Measurements from ENCODE around the gene CPLX3. TPM values are rescaled to one million over a fixed set of nuclear protein-coding genes. Genes with fewer than 3 reads are reported as not detected.

Gene CPLX3
- polyA plus RNA-seq, 1 donor = not detected

DNA sequence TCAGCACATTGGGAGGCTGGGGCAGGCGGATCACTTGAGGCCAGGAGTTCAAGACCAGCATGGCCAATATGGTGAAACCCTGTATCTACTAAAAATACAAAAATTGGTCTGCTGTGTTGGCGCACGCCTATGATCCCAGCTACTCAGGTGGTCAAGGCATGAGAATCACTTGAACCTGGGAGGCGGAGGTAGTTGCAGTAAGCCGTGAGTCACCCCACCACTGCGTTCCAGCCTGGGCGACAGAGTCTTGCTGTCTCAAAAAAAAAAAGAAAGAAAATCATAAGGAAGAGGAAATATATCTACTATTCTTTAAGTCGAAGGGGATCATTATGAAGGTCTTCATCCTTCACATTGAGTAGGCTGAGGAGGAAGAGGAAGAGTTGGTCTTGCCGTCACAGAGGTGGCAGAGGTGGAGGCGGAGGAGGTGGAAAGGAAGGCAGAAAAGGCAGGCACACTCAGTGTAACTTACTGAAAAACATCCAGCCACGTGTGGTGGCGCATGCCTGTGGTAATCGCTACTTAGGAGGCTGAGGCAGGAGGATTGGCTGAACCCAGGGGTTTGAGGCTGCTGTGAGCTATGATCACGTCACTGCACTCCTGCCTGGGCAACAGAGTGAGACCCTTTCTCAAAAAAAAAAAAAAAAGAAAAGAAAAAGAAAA, 30.3 kb upstream of the CPLX3 start:
- Histone ChIP-seq H3K4me3 (ENCODE audit: low read length) (no peak overlapping the region), H3K27ac (ENCODE audit: low read length) (no peak overlapping the region), H3K36me3 (ENCODE audit: control insufficient read depth, insufficient read depth, low read length) (peaks cover 44% of the 10 kb centered on the region), H3K9me3 (ENCODE audit: control insufficient read depth, low read depth, low read length) (no peaks in the 10 kb centered on the region), H3K4me1 (ENCODE audit: control insufficient read depth, insufficient read depth, low read length) (peaks cover 52% of the 10 kb centered on the region), H3K27me3 (ENCODE audit: control insufficient read depth, insufficient read depth, low read length) (no peaks in the 10 kb centered on the region)
- WGBS (ENCODE audit: insufficient coverage, low lambda C conversion rate) = 80% methylated on average over 2 of the region's 14 CpGs
- no peak for DNase-seq

GRCh38 chr15:74798388-74799254, 27.8 kb upstream of the CPLX3 start:
- H3K4me1 ChIP-seq (ENCODE audit: control insufficient read depth, insufficient read depth, low read length) = peaks cover 29% of the 10 kb centered on the region
- H3K9me3 ChIP-seq (ENCODE audit: control insufficient read depth, low read depth, low read length) = no peaks in the 10 kb centered on the region
- H3K36me3 ChIP-seq (ENCODE audit: control insufficient read depth, insufficient read depth, low read length) = peaks cover 59% of the 10 kb centered on the region
- peak in 1 of 2 donors; percentile 38 for DNase-seq
- no peaks in the 10 kb centered on the region for H3K27me3 ChIP-seq (ENCODE audit: control insufficient read depth, insufficient read depth, low read length)
- no peak overlapping the region for H3K27ac ChIP-seq (ENCODE audit: low read length)
- no peak overlapping the region for H3K4me3 ChIP-seq (ENCODE audit: low read length)
- WGBS (ENCODE audit: insufficient coverage, low lambda C conversion rate) = 100% methylated on average over 5 of the region's 25 CpGs

DNA sequence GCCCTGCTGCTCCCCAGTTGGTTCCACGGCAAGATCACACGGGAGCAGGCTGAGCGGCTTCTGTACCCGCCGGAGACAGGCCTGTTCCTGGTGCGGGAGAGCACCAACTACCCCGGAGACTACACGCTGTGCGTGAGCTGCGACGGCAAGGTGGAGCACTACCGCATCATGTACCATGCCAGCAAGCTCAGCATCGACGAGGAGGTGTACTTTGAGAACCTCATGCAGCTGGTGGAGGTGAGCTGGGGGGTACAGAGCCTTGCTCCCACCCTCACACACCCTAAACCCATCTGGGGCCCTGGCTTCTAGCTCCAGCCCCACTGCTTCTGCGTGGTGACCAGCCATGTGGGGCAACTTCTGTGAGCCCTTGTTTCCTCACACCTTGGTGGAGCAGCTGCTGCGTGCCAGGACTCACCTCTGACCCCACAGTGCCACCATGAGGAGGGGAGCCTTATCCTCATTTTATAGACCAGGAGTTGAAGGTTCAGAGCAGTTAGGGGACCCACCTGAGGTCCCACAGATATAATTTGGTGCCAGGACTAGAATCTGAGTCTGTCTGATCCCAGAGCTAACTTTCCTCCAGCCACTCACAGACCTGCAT, 27.1 kb upstream of the CPLX3 start:
- H3K27me3 ChIP-seq (ENCODE audit: control insufficient read depth, insufficient read depth, low read length) = no peaks in the 10 kb centered on the region
- WGBS (ENCODE audit: insufficient coverage, low lambda C conversion rate) = no CpG with 5 or more reads among the region's 16 CpGs
- peaks cover 29% of the 10 kb centered on the region for H3K4me1 ChIP-seq (ENCODE audit: control insufficient read depth, insufficient read depth, low read length)
- no peak overlapping the region for H3K27ac ChIP-seq (ENCODE audit: low read length)
- no peaks in the 10 kb centered on the region for H3K9me3 ChIP-seq (ENCODE audit: control insufficient read depth, low read depth, low read length)
- peaks cover 66% of the 10 kb centered on the region for H3K36me3 ChIP-seq (ENCODE audit: control insufficient read depth, insufficient read depth, low read length)
- H3K4me3 ChIP-seq (ENCODE audit: low read length) = no peak overlapping the region
- DNase-seq = no peak

- H3K27ac ChIP-seq (ENCODE audit: low read length) = no peak overlapping the region
- peak; percentile 81 to 88 for DNase-seq
- no peak overlapping the region for H3K4me3 ChIP-seq (ENCODE audit: low read length)
- no CpG with 5 or more reads among the region's 18 CpGs for WGBS (ENCODE audit: insufficient coverage, low lambda C conversion rate)
- H3K4me1 ChIP-seq (ENCODE audit: control insufficient read depth, insufficient read depth, low read length) = peaks cover 27% of the 10 kb centered on the region
- H3K36me3 ChIP-seq (ENCODE audit: control insufficient read depth, insufficient read depth, low read length) = peaks cover 67% of the 10 kb centered on the region
- no peaks in the 10 kb centered on the region for H3K9me3 ChIP-seq (ENCODE audit: control insufficient read depth, low read depth, low read length)
- H3K27me3 ChIP-seq (ENCODE audit: control insufficient read depth, insufficient read depth, low read length) = no peaks in the 10 kb centered on the region
These were observed 26.4 kb upstream of the CPLX3 start for GRCh38 chr15:74799856-74800558.

DNA sequence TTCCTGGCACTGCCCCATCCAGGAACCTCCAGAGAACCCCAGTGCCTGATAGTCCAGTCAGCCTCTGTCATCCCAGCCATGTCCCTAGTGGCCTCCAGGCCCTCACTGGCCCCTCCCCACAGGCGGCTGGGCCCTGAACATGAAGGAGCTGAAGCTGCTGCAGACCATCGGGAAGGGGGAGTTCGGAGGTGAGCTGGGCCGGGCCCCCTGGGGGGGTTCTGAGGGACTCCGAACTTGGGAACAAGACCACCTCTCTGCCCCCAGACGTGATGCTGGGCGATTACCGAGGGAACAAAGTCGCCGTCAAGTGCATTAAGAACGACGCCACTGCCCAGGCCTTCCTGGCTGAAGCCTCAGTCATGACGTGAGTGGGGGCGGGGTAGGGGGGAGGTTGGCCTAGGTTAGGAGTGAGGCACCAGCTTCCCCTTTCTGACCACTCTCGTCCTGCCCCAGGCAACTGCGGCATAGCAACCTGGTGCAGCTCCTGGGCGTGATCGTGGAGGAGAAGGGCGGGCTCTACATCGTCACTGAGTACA, 25.8 kb upstream of the CPLX3 start:
- H3K36me3 ChIP-seq (ENCODE audit: control insufficient read depth, insufficient read depth, low read length) = peaks cover 65% of the 10 kb centered on the region

GRCh38 chr15:74801311-74801997, 25.0 kb upstream of the CPLX3 start:
- H3K36me3 ChIP-seq (ENCODE audit: control insufficient read depth, insufficient read depth, low read length) = peaks cover 65% of the 10 kb centered on the region
- H3K27me3 ChIP-seq (ENCODE audit: control insufficient read depth, insufficient read depth, low read length) = no peaks in the 10 kb centered on the region
- no peaks in the 10 kb centered on the region for H3K9me3 ChIP-seq (ENCODE audit: control insufficient read depth, low read depth, low read length)
- no peak overlapping the region for H3K27ac ChIP-seq (ENCODE audit: low read length)
- no peak overlapping the region for H3K4me3 ChIP-seq (ENCODE audit: low read length)
- no CpG with 5 or more reads among the region's 18 CpGs for WGBS (ENCODE audit: insufficient coverage, low lambda C conversion rate)
- peaks cover 27% of the 10 kb centered on the region for H3K4me1 ChIP-seq (ENCODE audit: control insufficient read depth, insufficient read depth, low read length)
- no peak for DNase-seq

More for the DNA sequence above, 25.8 kb upstream of the CPLX3 start:
- H3K27ac ChIP-seq (ENCODE audit: low read length) = no peak overlapping the region
- H3K9me3 ChIP-seq (ENCODE audit: control insufficient read depth, low read depth, low read length) = no peaks in the 10 kb centered on the region
- 73% methylated on average over 2 of the region's 20 CpGs for WGBS (ENCODE audit: insufficient coverage, low lambda C conversion rate)
- H3K27me3 ChIP-seq (ENCODE audit: control insufficient read depth, insufficient read depth, low read length) = no peaks in the 10 kb centered on the region
- peaks cover 27% of the 10 kb centered on the region for H3K4me1 ChIP-seq (ENCODE audit: control insufficient read depth, insufficient read depth, low read length)
- no peak for DNase-seq
- H3K4me3 ChIP-seq (ENCODE audit: low read length) = no peak overlapping the region

GRCh38 chr15:74802290-74802689, 24.1 kb upstream of the CPLX3 start:
- WGBS (ENCODE audit: insufficient coverage, low lambda C conversion rate) = no CpG with 5 or more reads among the region's 20 CpGs
- no peak overlapping the region for H3K27ac ChIP-seq (ENCODE audit: low read length)
- H3K27me3 ChIP-seq (ENCODE audit: control insufficient read depth, insufficient read depth, low read length) = no peaks in the 10 kb centered on the region
- no peak for DNase-seq
- peaks cover 27% of the 10 kb centered on the region for H3K4me1 ChIP-seq (ENCODE audit: control insufficient read depth, insufficient read depth, low read length)
- H3K4me3 ChIP-seq (ENCODE audit: low read length) = no peak overlapping the region
- peaks cover 65% of the 10 kb centered on the region for H3K36me3 ChIP-seq (ENCODE audit: control insufficient read depth, insufficient read depth, low read length)
- H3K9me3 ChIP-seq (ENCODE audit: control insufficient read depth, low read depth, low read length) = no peaks in the 10 kb centered on the region

DNA sequence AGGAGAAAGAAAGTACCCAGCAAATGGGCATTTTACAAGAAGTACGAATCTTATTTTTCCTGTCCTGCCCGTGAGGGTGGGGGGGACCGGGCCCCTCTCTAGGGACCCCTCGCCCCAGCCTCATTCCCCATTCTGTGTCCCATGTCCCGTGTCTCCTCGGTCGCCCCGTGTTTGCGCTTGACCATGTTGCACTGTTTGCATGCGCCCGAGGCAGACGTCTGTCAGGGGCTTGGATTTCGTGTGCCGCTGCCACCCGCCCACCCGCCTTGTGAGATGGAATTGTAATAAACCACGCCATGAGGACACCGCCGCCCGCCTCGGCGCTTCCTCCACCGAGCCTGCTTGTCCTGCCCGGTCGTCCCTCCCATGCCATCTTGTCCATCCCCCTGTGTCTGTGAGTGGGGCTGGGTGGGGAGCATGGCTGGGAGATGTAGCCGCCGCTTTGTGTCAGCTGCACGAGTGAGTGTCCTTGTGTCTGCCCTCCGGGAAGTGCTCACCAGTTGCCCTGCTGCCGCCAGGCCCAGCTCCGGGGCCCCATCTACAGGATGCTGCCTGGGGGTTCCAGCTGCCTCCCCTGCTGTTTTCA, 23.5 kb upstream of the CPLX3 start:
- Histone ChIP-seq H3K9me3 (ENCODE audit: control insufficient read depth, low read depth, low read length) (no peaks in the 10 kb centered on the region), H3K4me1 (ENCODE audit: control insufficient read depth, insufficient read depth, low read length) (peaks cover 23% of the 10 kb centered on the region), H3K36me3 (ENCODE audit: control insufficient read depth, insufficient read depth, low read length) (peaks cover 61% of the 10 kb centered on the region), H3K27ac (ENCODE audit: low read length) (no peak overlapping the region), H3K27me3 (ENCODE audit: control insufficient read depth, insufficient read depth, low read length) (no peaks in the 10 kb centered on the region), H3K4me3 (ENCODE audit: low read length) (no peak overlapping the region)
- no CpG with 5 or more reads among the region's 31 CpGs for WGBS (ENCODE audit: insufficient coverage, low lambda C conversion rate)
- no peak for DNase-seq

- Histone ChIP-seq H3K27ac (ENCODE audit: low read length) (no peak overlapping the region), H3K27me3 (ENCODE audit: control insufficient read depth, insufficient read depth, low read length) (no peaks in the 10 kb centered on the region), H3K4me3 (ENCODE audit: low read length) (no peak overlapping the region), H3K4me1 (ENCODE audit: control insufficient read depth, insufficient read depth, low read length) (peaks cover 9% of the 10 kb centered on the region), H3K36me3 (ENCODE audit: control insufficient read depth, insufficient read depth, low read length) (peaks cover 41% of the 10 kb centered on the region), H3K9me3 (ENCODE audit: control insufficient read depth, low read depth, low read length) (no peaks in the 10 kb centered on the region)
- no peak for DNase-seq
- no CpG with 5 or more reads among the region's 6 CpGs for WGBS (ENCODE audit: insufficient coverage, low lambda C conversion rate)
These were observed 21.5 kb upstream of the CPLX3 start for GRCh38 chr15:74804935-74805334.

All from large intestine (tissue), 3 donors.